GM21515 (cell line): Measurements from ENCODE around the gene KRT78.

ENCODE experiments used
- ATAC-seq: cut with Tn5 transposase; IDR thresholded peaks from one replicate; pipeline ENCODE4 v1.9.1; 2021; ENCODE audit not compliant: unreplicated experiment

The KRT78 gene

DNA sequence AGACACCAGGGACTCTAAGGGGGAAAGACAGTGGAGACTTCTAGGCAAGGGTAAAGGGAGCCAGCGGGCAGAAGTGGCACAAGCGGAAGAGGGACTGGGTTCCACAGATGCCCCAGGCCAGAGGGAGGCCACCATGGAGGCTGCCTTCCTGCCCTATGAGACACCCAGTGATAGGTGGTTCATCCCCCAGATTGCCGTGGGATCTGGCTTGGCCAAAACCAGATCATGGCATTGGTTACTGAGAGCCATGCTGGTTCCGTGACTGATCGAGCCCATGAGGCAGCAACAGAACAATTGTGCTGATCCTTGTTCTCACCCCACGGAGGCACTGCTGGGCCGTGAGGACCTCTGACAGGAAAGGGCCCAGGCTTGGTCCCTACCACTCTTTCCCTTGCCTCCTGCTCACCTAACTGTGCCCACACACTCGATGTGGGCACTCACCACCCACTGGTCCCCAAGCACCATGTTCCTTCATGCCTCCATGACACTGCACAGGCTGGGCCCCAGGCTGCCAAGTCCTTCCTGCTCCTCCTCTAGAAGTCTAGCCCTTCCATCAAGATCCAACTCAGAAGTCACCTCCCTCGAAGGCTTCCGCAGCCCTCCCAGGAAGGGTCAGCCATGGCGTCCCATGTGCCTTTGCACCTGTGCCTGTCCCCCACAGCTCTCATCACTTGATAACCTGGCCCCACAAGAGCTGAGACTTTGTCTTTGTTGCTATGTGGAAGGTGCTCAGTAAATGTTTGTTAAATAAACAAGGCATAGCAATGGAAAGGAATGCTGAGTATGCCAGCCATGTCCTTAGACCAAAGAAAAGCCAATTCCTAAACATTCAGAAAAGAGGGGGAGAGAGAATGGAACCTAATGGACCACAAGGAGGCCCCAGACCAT, 21.9 kb downstream of the KRT78 start:
- no peak for ATAC-seq

DNA sequence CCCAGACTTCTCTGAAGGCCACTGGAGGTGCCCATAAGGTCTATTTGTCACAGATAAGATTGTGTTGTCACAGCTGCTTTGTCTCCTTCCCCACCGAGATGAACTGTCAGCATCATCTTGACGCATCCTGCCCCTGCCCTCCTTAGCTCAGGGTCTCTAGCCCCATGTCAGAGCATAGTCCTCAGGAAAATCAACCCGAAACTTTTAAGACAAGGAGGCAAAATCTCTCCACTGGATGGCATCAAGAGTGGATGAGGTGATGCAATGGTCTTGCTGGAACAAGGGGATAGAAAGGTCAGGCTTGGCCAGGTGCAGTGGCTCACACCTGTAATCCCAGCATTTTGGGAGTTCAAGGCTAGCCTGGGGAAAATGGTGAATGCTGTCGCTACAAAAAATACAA, 22.8 kb downstream of the KRT78 start:
- ATAC-seq: no peak

DNA sequence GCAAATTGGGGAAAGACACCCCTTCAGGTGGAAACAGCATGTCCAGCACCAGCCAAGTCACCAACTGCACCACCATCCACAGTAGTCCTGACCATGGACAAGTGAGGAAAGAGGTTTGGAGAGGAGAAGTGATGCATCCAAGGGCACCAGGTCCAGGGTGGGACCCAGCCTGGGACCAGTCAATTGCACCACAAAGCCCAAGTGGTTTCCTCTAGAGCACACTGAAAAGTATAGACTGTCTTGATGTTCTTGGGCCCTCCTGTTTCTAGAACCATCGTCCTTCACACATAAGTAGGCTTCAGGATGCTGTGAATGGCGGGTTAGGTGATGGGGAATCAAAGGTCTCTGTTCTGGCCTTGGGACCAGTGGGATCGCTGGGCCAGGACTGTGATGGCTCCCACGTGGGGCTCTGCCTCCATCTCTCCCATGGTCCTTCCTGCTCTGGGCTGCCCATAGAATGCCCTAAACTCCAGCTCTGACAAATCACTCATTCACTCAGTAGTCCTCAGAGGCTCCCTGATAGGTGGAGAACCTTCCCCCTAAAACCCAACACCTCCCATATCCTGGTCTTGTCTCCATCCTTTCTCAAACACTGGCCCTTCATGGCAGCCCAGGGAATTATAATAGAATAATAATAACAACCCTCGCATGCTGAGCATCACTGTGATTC, 23.9 kb downstream of the KRT78 start:
- no peak for ATAC-seq

DNA sequence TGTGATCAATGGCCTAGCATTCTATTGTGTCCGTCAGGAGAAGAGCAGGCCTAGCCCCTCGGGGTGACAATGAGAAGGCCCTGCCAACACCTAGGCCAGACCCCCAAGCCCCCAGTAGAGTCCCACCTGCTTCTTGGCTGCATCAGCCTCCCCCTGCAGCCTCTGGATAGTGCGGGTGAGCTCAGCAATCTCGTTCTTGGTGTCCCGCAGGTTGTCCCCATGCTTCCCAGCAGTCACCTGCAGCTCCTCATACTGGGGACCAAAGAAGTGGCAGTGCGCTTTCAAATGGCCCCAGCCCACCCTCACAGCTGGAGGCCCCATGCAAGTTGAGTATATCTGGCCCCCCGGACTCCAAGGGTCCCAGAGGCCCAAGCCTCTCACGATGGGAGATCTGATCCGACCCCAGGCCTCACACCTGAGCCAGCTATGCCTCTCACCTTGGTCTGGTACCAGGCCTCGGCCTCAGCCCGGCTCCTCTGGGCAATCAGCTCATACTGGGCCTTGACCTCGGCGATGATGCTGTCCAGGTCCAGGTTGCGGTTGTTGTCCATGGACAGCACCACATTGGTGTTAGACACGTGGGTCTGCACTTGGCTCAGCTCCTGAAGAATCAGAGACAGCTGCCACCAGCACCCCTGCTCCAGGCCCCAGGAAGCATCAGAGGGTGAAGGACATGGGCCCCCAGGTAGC, 24.9 kb downstream of the KRT78 start:
- no peak for ATAC-seq

DNA sequence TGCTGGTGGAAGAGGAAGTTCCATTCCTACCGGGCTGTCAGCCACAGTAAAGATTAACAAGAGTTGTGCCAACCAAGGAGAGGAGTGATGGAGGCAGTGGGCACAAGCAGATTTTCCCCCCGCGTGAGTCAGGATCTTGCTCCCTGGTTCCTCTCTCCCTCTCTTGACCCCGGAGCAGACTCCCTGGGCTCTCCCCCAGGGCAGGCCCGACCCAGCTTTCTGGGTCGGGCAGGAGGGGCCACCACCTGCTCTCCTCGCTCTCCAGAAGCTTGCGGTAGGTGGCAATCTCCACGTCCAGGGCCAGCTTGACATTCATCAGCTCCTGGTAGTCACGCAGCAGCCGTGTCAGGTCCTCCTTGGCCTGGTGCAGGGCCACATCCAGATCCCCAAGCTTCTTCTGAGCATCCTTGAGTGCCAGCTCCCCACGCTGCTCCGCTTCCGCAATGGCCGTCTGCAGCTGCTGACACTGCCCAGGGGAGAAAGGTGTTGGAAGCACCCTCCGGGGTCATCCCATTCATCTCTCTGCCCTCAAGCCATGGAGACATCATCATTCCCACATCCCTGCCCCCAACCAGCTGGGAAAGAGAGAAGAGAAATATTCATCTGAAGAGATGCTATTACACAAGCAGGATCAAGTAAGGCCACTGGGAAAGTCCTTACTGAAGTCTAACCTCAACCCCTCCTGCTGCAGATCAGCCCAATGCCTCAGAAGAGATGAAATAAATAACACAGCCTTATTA, 25.9 kb downstream of the KRT78 start:
- no peak for ATAC-seq

DNA sequence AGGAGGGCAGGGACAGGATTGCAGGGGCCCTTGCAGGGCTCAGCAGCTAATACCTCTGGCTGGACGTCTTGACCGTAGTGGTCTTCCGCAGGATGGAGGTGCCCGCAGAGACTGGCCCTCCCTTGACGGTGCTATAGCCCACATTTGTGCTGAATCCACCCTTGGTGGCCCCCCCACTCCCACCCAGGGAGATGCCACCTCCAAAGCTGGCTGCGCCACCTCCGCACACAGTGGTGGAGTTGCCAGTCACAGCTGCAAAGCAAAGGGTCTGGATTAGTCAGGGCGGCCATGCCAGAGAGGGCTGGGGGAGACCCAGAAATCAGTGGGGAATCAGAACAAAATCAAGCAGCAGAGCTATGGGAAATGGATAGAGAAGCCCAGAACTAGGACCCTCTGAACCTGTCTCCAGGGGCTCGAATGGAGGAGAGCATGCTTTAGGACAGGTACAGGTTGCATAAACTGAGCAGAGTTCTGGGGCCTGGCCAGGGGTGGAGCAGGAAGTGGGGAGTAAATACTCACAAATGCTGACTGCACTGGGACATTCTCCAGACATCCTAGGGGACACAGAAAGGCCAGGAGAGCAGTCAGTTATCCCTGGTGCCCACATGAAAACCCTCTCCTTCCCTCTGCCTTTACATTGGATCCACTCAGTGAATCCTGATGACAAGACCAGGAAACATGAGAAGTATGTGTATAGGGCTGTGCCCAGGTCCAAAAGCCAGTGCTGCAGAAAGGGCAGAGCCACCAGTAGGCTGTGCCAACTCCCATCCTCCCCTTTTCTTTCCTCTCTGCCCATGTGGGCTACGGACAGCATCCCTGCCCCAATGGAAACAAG, 26.8 kb downstream of the KRT78 start:
- no peak for ATAC-seq

DNA sequence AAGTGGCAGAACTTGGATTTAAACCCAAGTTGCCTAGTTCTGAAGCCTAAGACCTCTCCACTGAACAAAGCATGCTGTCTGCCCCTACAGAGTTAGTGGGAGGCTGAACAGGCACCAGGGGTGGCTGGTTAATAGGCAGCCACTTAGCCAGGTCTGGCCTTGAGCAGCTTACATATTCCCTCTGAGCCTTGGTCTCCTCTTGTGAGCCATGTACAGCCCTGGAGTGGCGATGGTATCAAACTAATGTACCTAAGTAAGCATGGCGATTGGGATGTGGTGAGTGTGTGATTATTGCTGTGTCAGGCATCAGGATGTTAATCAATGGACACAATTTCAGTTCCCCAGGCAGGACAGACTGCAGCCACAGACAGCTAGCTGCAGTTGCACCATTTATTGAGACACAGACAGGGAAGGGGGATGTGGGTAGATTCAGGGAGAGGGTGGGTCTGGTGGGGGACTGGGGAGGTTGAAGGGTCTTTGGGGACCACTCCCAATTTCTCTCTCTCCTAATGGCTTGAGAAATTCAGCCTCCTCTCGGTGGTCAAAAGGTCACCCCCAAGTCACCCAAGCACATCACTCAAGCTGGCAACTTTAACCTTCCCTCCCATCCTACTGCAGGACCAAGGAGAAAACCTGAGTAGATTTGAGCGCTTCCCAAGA, 27.6 kb downstream of the KRT78 start:
- no peak for ATAC-seq

DNA sequence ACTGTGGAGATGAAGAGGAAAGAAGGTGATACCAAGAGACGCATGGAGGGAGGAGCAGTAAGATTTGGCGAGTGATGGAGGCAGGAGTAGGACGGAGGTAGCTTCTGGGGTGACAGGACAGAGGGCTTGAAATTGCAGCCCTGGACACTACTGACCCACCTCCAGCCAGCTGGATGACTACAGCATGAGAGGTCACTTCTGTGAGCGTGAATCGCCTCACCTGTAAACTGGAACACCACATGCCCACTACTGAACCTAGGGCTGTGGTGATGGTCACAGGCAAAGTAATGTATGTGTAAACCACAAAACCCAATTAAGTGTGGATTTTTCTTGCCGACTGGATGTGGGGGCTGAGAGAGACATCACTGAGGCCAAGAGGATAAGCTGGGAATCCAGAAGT, 28.3 kb downstream of the KRT78 start:
- no peak for ATAC-seq

DNA sequence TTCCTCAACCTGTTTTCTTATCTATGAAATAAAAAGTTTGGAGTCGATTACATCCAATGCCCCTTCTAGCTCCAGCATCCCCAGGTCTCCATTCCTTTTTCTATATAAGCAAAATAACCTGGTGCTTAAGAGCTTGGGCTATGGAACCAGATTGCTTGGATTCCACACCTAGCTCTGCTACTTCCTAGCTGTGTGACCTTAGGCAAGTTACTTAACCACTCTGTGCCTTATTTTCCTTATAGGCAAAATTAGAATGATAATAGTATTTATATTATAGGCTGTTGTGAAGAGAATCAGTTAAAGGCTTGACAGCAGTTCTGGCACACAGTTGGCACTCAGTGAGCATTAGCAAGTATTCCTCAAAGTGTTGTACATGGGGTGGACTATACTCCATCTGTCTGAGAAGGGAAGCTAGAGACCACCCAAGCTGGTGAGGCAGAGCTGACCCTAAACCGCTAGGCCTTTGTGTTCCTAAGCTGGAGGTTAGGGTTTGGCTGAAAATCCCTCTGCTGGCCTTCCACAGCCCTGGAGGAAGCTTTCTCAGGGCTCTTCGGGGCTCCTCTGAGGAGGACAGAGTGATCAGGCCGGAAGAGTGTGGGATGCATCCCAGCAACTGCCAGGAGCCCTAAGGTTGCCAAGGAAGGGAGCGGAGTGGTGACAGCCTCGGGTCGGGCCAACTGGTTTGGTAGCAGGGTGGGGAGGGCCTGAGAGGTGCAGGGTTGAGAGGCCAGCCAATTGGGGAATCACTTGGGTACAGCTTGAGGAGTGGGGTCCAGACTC, 28.9 kb downstream of the KRT78 start:
- no peak for ATAC-seq

DNA sequence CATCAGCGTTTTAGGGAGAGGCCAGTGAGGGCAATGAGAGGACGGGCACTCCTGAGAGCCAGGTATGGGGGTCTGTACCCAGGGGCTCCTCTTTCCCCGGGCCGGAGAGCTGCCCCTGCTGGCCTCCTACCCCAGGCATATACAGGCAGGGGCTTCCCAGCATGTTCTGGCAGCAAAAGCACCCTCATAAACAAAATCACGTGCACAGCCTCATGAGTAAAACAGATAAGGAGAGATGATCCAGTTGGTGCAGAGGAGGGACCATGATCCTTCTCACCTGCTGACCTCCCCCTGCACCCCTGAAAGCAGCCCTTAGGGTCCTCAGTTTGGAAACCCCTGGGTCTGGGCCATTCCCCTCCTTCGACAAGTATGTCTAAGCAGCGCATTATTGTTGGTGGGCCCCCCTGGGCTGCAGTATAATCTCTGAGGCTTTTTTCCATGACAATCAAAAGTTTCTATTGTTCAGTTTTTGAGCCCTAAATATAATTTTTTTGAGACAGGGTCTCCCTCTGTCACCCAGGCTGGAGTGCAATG, 29.8 kb downstream of the KRT78 start:
- ATAC-seq: no peak

DNA sequence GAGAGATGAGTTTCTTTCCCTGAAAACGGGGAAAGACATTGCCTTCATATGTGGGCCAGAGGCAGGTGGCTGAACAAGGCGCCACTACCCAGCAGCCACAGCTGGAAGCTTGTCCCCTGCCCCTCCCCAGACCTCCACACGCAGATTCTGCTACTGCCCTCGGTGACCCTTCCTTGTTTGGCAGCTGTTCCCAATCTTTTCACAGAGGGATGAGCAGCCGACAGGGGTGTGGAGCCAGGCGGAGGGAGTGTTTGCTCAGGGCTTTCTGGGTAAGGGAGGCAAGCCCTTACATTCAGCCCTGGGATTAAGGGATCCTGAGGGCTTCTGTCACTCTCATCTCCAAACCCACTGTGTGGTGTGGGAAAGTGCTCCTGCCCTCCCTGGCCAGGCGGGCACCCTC, 30.4 kb downstream of the KRT78 start:
- ATAC-seq: no peak

DNA sequence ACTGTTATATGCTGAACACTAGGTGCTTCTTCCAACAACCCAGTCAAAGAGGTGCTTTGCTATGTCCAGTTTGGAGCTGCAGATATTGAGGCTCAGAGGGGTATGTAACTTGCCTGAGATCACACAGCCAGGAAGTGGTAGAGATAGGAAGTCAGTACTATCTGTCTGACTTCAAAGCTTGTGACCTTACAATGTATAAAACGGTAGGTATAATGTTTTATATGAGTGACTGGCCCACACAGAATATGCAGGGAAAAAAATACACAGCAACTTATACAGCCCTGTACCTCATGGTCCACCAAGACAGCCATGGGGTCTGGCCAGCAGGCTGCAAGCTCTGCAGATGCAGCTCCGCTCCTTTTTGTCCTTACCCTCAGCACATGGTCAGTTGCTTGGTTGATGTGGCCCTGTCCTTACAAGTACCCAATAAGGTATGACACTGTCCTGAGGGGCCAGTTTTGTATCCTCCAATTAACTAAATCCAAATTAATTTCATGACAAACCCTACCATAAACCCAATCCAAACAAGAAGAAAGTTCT, 31.0 kb downstream of the KRT78 start:
- ATAC-seq: no peak

DNA sequence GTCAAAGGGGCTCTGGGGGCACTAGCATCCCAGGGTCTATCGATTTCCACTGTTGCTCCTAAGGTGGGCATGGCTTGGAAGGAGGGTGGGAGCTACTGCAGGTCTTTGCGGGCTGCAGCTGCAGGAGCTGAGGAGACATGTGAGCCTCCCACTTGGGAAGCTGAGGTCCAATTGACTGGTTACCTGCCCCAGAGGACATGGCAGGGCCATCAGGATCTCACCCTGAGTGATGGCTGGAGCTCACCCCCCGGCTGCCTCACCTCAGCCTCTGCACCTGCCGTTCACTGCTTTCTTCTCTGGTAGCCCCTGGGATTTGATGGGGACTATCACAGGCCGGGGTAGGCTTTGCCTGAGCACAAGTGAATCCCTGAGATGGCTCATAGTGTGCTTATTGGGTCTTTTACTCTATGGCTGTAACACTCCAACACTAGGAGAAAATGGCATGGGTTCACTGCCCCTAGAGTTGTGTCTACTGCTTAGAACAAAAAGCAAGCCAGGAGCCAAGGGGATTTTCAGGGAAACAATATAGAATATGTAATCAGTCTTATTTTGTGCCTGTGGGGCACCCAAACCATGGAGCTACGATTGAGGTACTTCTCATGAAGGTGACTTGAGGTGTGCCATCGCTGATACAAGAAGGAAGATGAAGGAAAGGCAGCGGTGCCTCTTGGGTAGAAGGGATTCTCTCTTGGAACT, 31.6 kb downstream of the KRT78 start:
- ATAC-seq: no peak

DNA sequence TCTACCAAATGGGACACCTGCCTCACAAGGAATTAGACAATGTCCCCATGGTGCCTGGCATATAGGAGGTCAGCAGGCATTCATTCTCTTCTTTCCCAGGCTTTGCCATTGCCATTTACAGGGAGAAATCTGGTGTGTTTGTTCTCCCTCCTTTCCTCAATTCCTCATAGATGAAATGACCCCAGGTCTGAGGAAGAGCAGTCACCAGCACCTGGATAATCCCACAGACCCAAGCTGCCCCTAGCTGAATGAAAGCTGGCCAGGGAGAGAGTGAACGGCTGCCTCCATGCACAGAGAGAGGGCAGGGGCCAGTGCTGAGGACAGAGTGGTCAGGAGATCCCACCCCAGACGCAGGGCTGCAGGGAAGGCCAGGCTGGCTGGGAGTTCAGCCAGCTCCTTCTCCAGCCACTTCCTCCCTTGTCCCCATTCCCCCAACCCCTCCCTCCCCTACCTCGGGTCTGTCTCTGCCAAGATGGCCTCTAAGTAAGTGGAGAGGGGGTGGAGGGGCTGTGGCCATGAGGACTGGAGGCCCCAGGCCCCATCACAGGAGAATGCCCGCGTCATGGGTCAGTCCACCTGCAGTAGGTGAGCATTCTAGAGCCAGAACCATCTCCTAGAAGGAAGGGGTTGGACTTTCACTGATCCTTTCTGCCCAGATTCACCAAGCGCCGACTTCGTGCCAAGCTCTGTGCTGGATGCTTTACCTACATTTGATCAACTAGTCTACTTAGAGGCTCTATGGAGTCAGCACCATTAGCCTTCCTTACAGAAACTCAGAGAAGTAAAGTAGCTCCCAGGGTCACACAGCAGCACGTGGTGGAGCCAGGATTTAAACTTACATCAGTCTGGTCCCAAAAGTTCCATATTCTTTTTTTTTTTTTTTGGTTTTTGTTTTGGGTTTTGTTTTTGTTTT, 32.9 kb downstream of the KRT78 start:
- no peak for ATAC-seq

DNA sequence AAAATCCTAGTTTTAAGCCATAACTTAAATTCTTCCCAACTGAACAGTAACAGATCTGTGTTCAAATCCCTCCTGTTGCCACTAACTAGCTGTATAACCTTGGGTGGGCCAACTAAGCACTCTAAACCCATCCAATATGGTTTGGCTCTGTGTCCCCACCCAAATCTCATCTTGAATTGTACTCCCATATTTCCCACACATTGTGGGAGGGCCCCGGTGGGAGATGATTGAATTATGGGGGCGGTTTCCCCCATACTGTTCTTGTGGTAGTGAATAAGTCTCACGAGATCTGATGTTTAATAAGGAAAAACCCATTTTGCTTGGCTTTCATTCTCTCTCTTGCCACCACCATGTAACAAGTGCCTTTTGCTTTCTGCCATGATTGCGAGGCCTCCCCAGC, 33.6 kb downstream of the KRT78 start:
- no peak for ATAC-seq

DNA sequence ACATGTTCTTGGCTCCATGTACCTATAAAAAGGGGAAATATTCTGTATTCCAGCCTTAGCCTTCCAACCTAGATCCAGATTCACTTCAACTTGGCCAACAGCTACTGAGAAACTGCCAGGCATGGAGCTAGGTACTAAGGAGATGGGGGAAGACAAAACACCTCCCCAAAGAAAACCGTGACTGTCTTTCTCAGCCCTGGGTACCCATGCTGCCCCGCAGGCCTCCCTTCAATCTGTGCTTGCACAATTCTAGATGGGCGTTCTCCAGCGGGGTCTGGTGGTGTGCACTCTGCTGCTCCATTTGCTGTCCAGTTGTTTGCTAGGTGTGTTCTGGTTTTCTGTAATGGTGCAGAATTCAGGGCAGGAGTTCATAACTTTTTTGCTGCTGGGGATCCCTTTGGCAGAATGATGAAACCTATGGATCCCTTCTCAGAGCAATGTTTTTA, 34.1 kb downstream of the KRT78 start:
- no peak for ATAC-seq
